Measurements from ENCODE around the gene C3orf85. TPM values are rescaled to one million over a fixed set of nuclear protein-coding genes. Genes with fewer than 3 reads are reported as not detected.

The C3orf85 gene
- total and polyA plus RNA-seq, 10 of the 15 experiments (the other 5 are each of a cell fraction or from before 2014, with no cell fraction given) = not detected

GRCh38 chr3:109112946-109113760 lies 23.4 kb upstream of the C3orf85 start (continued):
- TF ChIP-seq SMC3 (IDR thresholded peaks at IDR 0.05; ENCODE audit: borderline replicate concordance, low read length) = no peak

- Histone ChIP-seq H3K36me3 (ENCODE audit: control insufficient read depth in 2 of 2, insufficient read depth in 2 of 2, low read length in 1 of 2) (no peaks in the 10 kb centered on the region), H3K4me2 (ENCODE audit: control insufficient read depth, insufficient read depth) (no peak overlapping the region), H3K27ac (ENCODE audit: control insufficient read depth, insufficient read depth) (no peak overlapping the region), H2AFZ (ENCODE audit: control insufficient read depth, low read depth, low read length) (no peak overlapping the region), H3K27me3 (replicated peaks in 1 of 2; ENCODE audit: control insufficient read depth in 2 of 2, insufficient read depth in 2 of 2, low read length in 1 of 2) (no peaks in the 10 kb centered on the region; a peak in 1 of 4 replicates), H3K9ac (ENCODE audit: control insufficient read depth, insufficient read depth, low read length) (no peak overlapping the region), H4K20me1 (ENCODE audit: control insufficient read depth, insufficient read depth) (no peaks in the 10 kb centered on the region), H3K9me3 (replicated peaks; ENCODE audit: control insufficient read depth, insufficient read depth, low read length) (no peaks in the 10 kb centered on the region), H3K4me1 (ENCODE audit: control insufficient read depth, insufficient read depth, low read length) (no peaks in the 10 kb centered on the region), H3K79me2 (ENCODE audit: control insufficient read depth, insufficient read depth, low read length) (no peaks in the 10 kb centered on the region), H3K4me3 (no peak overlapping the region)
- no TSS peak for BruUV-seq (replicated peaks)
- in situ Hi-C loops (cut with MboI) (no loop called here), intact Hi-C loops (cut with micrococcal nuclease; ENCODE audit: unreplicated experiment) (no loop called here)
- TF ChIP-seq EP300 (IDR thresholded peaks at IDR 0.05; ENCODE audit: borderline replicate concordance in 1 of 2, control insufficient read depth in 1 of 2, low read depth in 2 of 2, low read length in 2 of 2) = no peak
- no peak for TF ChIP-seq BCL11A (IDR thresholded peaks at IDR 0.05; ENCODE audit: low read depth, low read length)
- no peak for TF ChIP-seq CTCF (IDR thresholded peaks at IDR 0.05 in 2 of 3, conservative IDR thresholded peaks at IDR 0.05 in 1 of 3; ENCODE audit: control insufficient read depth in 2 of 3, extremely low read depth in 1 of 3, insufficient read depth in 1 of 3, low read depth in 3 of 3, low read length in 3 of 3)
- no peak for TF ChIP-seq TBL1XR1 (IDR thresholded peaks at IDR 0.05; ENCODE audit: low read depth, low read length)
- no peak for TF ChIP-seq NBN (IDR thresholded peaks at IDR 0.05)
- no peak for TF ChIP-seq POLR2AphosphoS2 (IDR thresholded peaks at IDR 0.05; ENCODE audit: low read depth, low read length)
- no peak for TF ChIP-seq CHD1 (IDR thresholded peaks at IDR 0.05; ENCODE audit: low read depth, low read length)
- TF ChIP-seq ZBTB33 (IDR thresholded peaks at IDR 0.05) = no peak
- no peak for TF ChIP-seq HDAC6 (IDR thresholded peaks at IDR 0.05; ENCODE audit: unreplicated experiment)
- TF ChIP-seq POLR2A (IDR thresholded peaks at IDR 0.05; ENCODE audit: low read depth, low read length) = no peak
- no peak for TF ChIP-seq RAD21 (IDR thresholded peaks at IDR 0.05; ENCODE audit: insufficient read depth, low read depth, low read length)
- TF ChIP-seq NFIC (IDR thresholded peaks at IDR 0.05; ENCODE audit: low read depth, low read length) = no peak
- TF ChIP-seq IKZF1 (conservative IDR thresholded peaks at IDR 0.05) = no peak
- no peak for TF ChIP-seq JUNB (IDR thresholded peaks at IDR 0.05)
- TF ChIP-seq PAX8 (IDR thresholded peaks at IDR 0.05) = no peak
- no peak for TF ChIP-seq USF2 (IDR thresholded peaks at IDR 0.05; ENCODE audit: borderline replicate concordance, low read depth, low read length)
- no peak for TF ChIP-seq MTA2 (IDR thresholded peaks at IDR 0.05; ENCODE audit: low read depth)
- ChIA-PET CTCF (no interaction called here), RAD21 (ENCODE audit: unreplicated experiment) (no interaction called here), POLR2A (no interaction called here), SMC1A (ENCODE audit: uncharacterized antibody, unreplicated experiment) (no interaction called here)
- DNase-seq (ENCODE audit: low read depth, low spot score) = no peak
- WGBS (ENCODE audit: insufficient coverage, insufficient replicate concordance, low lambda C conversion rate, missing lambda C conversion rate) = 36% methylated on average over 4 of the region's 4 CpGs
- FAIRE-seq = no peak
- ATAC-seq = no peak
Measured at GRCh38 chr3:109114746-109115145, 21.8 kb upstream of the C3orf85 start.
